Measurements from ENCODE around the gene HSF2BP.
"Not testable (repeated sequence)": the region's sequence is repeated elsewhere in the genome, so short reads cannot be mapped to it uniquely, and the experiment has no call there.

DNA sequence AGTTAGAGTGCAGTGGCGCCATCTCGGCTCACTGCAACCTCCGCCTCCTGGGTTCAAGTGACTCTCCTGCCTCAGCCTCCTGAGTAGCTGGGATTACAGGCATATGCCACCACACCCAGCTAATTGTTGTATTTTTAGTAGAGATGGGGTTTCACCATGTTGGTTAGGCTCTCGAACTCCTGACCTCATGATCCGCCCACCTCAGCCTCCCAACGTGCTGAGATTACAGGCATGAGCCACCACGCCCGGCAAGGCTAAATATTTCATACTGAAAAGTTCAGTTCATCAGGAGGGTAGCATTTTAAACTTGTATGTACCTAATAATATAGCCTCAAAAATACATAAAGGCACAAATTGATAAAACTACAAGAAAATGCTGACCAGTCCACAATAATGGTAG lies 63.5 kb downstream of the HSF2BP start:
- TF ChIP-seq, protein P1, sequence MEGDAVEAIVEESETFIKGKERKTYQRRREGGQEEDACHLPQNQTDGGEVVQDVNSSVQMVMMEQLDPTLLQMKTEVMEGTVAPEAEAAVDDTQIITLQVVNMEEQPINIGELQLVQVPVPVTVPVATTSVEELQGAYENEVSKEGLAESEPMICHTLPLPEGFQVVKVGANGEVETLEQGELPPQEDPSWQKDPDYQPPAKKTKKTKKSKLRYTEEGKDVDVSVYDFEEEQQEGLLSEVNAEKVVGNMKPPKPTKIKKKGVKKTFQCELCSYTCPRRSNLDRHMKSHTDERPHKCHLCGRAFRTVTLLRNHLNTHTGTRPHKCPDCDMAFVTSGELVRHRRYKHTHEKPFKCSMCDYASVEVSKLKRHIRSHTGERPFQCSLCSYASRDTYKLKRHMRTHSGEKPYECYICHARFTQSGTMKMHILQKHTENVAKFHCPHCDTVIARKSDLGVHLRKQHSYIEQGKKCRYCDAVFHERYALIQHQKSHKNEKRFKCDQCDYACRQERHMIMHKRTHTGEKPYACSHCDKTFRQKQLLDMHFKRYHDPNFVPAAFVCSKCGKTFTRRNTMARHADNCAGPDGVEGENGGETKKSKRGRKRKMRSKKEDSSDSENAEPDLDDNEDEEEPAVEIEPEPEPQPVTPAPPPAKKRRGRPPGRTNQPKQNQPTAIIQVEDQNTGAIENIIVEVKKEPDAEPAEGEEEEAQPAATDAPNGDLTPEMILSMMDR (conservative IDR thresholded peaks at IDR 0.05): not testable (repeated sequence)
- not testable (repeated sequence) for TF ChIP-seq EZH2 (IDR thresholded peaks at IDR 0.05; ENCODE audit: low read depth)

Data from PC-9 (cell line).